Heart right ventricle (tissue), 16 donors: ENCODE results near the gene RCAN1. TPM values are rescaled to one million over a fixed set of nuclear protein-coding genes. Genes with fewer than 3 reads are reported as not detected.
"Not testable (repeated sequence)": the region's sequence is repeated elsewhere in the genome, so short reads cannot be mapped to it uniquely, and the experiment has no call there.

Experiments used
- ATAC-seq, 8 donors: fragments of 200-7000 bp; cut with Tn5 transposase; one replicate each; pipeline ENCODE4 v1.9.1; 2020; ENCODE audit warnings: mild to moderate bottlenecking in 8 of 8, moderate library complexity in 8 of 8, moderate number of reproducible peaks in 1 of 8
- DNase-seq, 2 donors: peaks; one replicate each; pipeline ENCODE4 v3.0.0-alpha.2; 2020
- H3K27ac ChIP-seq, 10 donors: fragments of 200-600 bp; sonication (generic) in 2 of 10; one replicate each; pipeline versions ENCODE4 v1.5.0 to v1.8.0; 2020 to 2022; ENCODE audit warnings: mild to moderate bottlenecking in 3 of 10
- H3K27me3 ChIP-seq, 7 donors: fragments of 200-600 bp; one replicate each; pipeline ENCODE4 v1.8.0; 2021 to 2022; ENCODE audit warnings: mild to moderate bottlenecking in 2 of 7
- H3K36me3 ChIP-seq, 9 donors: fragments of 200-600 bp; sonication (generic) in 1 of 9; one replicate each; pipeline versions ENCODE4 v1.5.0 to v1.8.0; 2020 to 2022; ENCODE audit warnings: mild to moderate bottlenecking in 2 of 9
- H3K4me1 ChIP-seq, 9 donors: fragments of 200-600 bp; sonication (generic) in 1 of 9; one replicate each; pipeline versions ENCODE4 v1.5.0 to v1.8.0; 2020 to 2022; ENCODE audit warnings: mild to moderate bottlenecking in 4 of 9
- H3K4me3 ChIP-seq, 10 donors: fragments of 200-600 bp; sonication (generic) in 2 of 10; one replicate each; pipeline versions ENCODE4 v1.5.0 to v1.8.0; 2020 to 2022; ENCODE audit warnings: mild to moderate bottlenecking in 7 of 10, moderate library complexity in 2 of 10
- H3K9me3 ChIP-seq, 11 donors: fragments of 200-600 bp in 10 of 11; sonication (generic) in 2 of 11; one replicate each; pipeline versions ENCODE4 v1.5.0 to v1.8.0; 2013 to 2022; ENCODE audit warnings: mild to moderate bottlenecking in 2 of 11, control low read depth in 1 of 11, moderate library complexity in 1 of 11
- CTCF ChIP-seq, 9 donors: fragments of 200-600 bp; sonication (generic) in 2 of 9; IDR thresholded peaks; one replicate each; pipeline versions ENCODE4 v1.5.0 to v1.8.0; 2021 to 2022; ENCODE audit warnings: antibody characterized with exemption in 9 of 9, mild to moderate bottlenecking in 5 of 9, moderate library complexity in 1 of 9
- WGBS, 2 donors: extraction: QIAGEN DNeasy Blood & Tissue Kit; methylation state at CpG; one replicate each; pipeline ENCODE4 v1.1.7; 2013; ENCODE audit warnings: inconsistent platforms in 1 of 2; 5-methylcytosine and 5-hydroxymethylcytosine counted together
- intact Hi-C, 10 donors: fragments of 100-400 bp; cut with DNase I; formaldehyde crosslinking; loops; one replicate each; pipeline versions ENCODE4 v1.11.1 to v1.14.2; 2022
- polyA plus RNA-seq, 2 donors: library from polyadenylated mRNA; stranded (reverse); fragments of 200-250 nt; gene quantifications; one replicate each; pipeline ENCODE4 v1.2.3, GENCODE V29; 2013
- total RNA-seq, 10 donors: library from RNA; stranded (reverse); fragmentation: NEBNext Ultra II Directional in 3 of 10; extraction: Animal tissue kit (Norgen Biotek cat#: 25700) in 3 of 10; gene quantifications; one replicate each; pipeline versions ENCODE4 v1.2.1 to v1.2.4, GENCODE V29; 2021 to 2023
- donor health status: Arrhythmogenic right ventricular cardiomyopathy.
- donor health status: ischemic (EF 13 %, LVEDD 7.1; RV severe dilation, severe dysfunction).
- donor health status: healthy with polysubstance abuse.
- donor health status: DM: no; HTN: yes; CAD: no.
- donor health status: DM: no; HTN: no; CAD: no.
- donor health status: ischemic (EF 25% LVEDD 6.9; RV normal size, moderate dysfunction).
- donor health status: ischemic (EF 25% LVEDD 5.7; RV mildly dilated, moderate dysfunction).
- donor health status: healthy.
- donor health status: DM: yes; HTN: yes; CAD: no.
- donor health status: Ischemic cardiomyopathy.
- donor health status: ischemic (EF 35%, LVEDD 5.7; RV mildly dilated, moderate dysfunction).
- donor health status: nonischemic (EF 11% LVEDD 7.7; RV severe dilation, severe dysfunction).
- donor health status: DM: yes; HTN: yes; CAD: no.
- donor health status: PGD.
- donor health status: ischemic (EF 29% LVEDD 5.4; RV normal size, mild dysfunction).
- donor health status: nonischemic (EF 23%, LVEDD 6.1; RV moderate dilation, normal function).

RCAN1 gene
- total and polyA plus RNA-seq, 12 donors: 24.1 to 389 (median 60.1) TPM

- H3K4me1 ChIP-seq: peaks cover 0 to 19% (median 6%) of the 10 kb centered on the region in 9 donors
- H3K27ac ChIP-seq: no peak overlapping the region
- no peaks in the 10 kb centered on the region for H3K27me3 ChIP-seq
- no peak for DNase-seq
- TF ChIP-seq CTCF (IDR thresholded peaks at IDR 0.05): no peak
- H3K36me3 ChIP-seq: no peaks in the 10 kb centered on the region
- peak in 1 of 8 donors; percentile 25 for ATAC-seq
- H3K9me3 ChIP-seq: no peaks in the 10 kb centered on the region
- intact Hi-C loops: no loop called here
- no peak overlapping the region for H3K4me3 ChIP-seq
- 79 to 82% methylated on average over 6 of the region's 6 CpGs for WGBS, 2 donors
These were observed 55.8 kb downstream of the RCAN1 start for GRCh38 chr21:34559089-34559631.

- no peak for TF ChIP-seq CTCF (IDR thresholded peaks at IDR 0.05)
- intact Hi-C loops: no loop called here
- Histone ChIP-seq H3K4me3 (no peak overlapping the region), H3K27me3 (no peaks in the 10 kb centered on the region), H3K4me1 (peaks cover 0 to 24% (median 10%) of the 10 kb centered on the region in 9 donors), H3K9me3 (no peaks in the 10 kb centered on the region), H3K27ac (no peak overlapping the region), H3K36me3 (no peaks in the 10 kb centered on the region)
- 78 to 89% methylated on average over 5 of the region's 5 CpGs for WGBS, 2 donors
- DNase-seq (no peak), ATAC-seq (no peak)
These were observed 56.7 kb downstream of the RCAN1 start for GRCh38 chr21:34558166-34558565.

GRCh38 chr21:34557261-34557660, 57.7 kb downstream of the RCAN1 start:
- Histone ChIP-seq H3K36me3 (no peaks in the 10 kb centered on the region), H3K4me1 (peaks cover 0 to 33% (median 15%) of the 10 kb centered on the region in 9 donors), H3K4me3 (no peak overlapping the region), H3K27ac (no peak overlapping the region), H3K27me3 (no peaks in the 10 kb centered on the region), H3K9me3 (no peaks in the 10 kb centered on the region)
- TF ChIP-seq CTCF (IDR thresholded peaks at IDR 0.05): no peak
- intact Hi-C loops: no loop called here
- DNase-seq (no peak), ATAC-seq (no peak)
- 83 to 95% methylated on average over 5 of the region's 5 CpGs for WGBS, 2 donors

- H3K9me3 ChIP-seq, H3K27me3 ChIP-seq, ATAC-seq, H3K27ac ChIP-seq, H3K4me3 ChIP-seq, intact Hi-C loops, H3K36me3 ChIP-seq, DNase-seq: not testable (repeated sequence)
- 74 to 76% methylated on average over 2 of the region's 2 CpGs for WGBS, 2 donors
- H3K4me1 ChIP-seq: peaks cover 0 to 50% (median 20%) of the 10 kb centered on the region in 9 donors
These were observed 60.2 kb downstream of the RCAN1 start for GRCh38 chr21:34554670-34555069.

- Histone ChIP-seq H3K27me3 (no peaks in the 10 kb centered on the region), H3K4me1 (peaks cover 0 to 47% (median 18%) of the 10 kb centered on the region in 9 donors), H3K36me3 (no peaks in the 10 kb centered on the region), H3K9me3 (no peaks in the 10 kb centered on the region), H3K27ac (no peak overlapping the region), H3K4me3 (no peak overlapping the region)
- ATAC-seq: no peak
- 99% methylated on average over 4 of the region's 4 CpGs for WGBS, 2 donors
- TF ChIP-seq CTCF (IDR thresholded peaks at IDR 0.05): no peak
- intact Hi-C loops: no loop called here
- DNase-seq: no peak
These were observed 60.7 kb downstream of the RCAN1 start for GRCh38 chr21:34554227-34554626.
